ENCODE results near the gene SPI1.
"Not testable (repeated sequence)": the region's sequence is repeated elsewhere in the genome, so short reads cannot be mapped to it uniquely, and the experiment has no call there.

The SPI1 gene

GRCh38 chr11:47337229-47337924, 41.0 kb downstream of the SPI1 start:
- DNase-seq: no peak

- DNase-seq: no peak
Observed at GRCh38 chr11:47336595-47336994, 41.8 kb downstream of the SPI1 start.

GRCh38 chr11:47335733-47336132, 42.6 kb downstream of the SPI1 start:
- DNase-seq: no peak

- DNase-seq: not testable (repeated sequence)
Observed at GRCh38 chr11:47334699-47335411, 43.5 kb downstream of the SPI1 start.

- no peak for DNase-seq
Observed at GRCh38 chr11:47333886-47334443, 44.4 kb downstream of the SPI1 start.

GRCh38 chr11:47333526-47333845, 44.9 kb downstream of the SPI1 start:
- no peak for DNase-seq

- no peak for DNase-seq
Observed at GRCh38 chr11:47332791-47333525, 45.4 kb downstream of the SPI1 start.

- DNase-seq: no peak
Observed at GRCh38 chr11:47332303-47332711, 46.0 kb downstream of the SPI1 start.

- no peak for DNase-seq
Observed at GRCh38 chr11:47331454-47332302, 46.7 kb downstream of the SPI1 start.

GRCh38 chr11:47329987-47330931, 48.1 kb downstream of the SPI1 start:
- peak; percentile 78 for DNase-seq

GRCh38 chr11:47329431-47329986, 48.8 kb downstream of the SPI1 start:
- DNase-seq: no peak

- DNase-seq: no peak
Observed at GRCh38 chr11:47328449-47329390, 49.6 kb downstream of the SPI1 start.

GRCh38 chr11:47327949-47328348, 50.4 kb downstream of the SPI1 start:
- DNase-seq: no peak

GRCh38 chr11:47327025-47327424, 51.3 kb downstream of the SPI1 start:
- no peak for DNase-seq

GRCh38 chr11:47326198-47326597, 52.1 kb downstream of the SPI1 start:
- no peak for DNase-seq

- no peak for DNase-seq
Observed at GRCh38 chr11:47325271-47326041, 52.9 kb downstream of the SPI1 start.

- DNase-seq: peak; percentile 4
Observed at GRCh38 chr11:47324520-47324919, 53.8 kb downstream of the SPI1 start.

GRCh38 chr11:47318166-47318565, 60.2 kb downstream of the SPI1 start:
- DNase-seq: no peak
